Activated CD8-positive, alpha-beta memory T cell treated with anti-CD3 and anti-CD28 coated beads, Interleukin-2, amount 50 U/mL, for 24 hours (primary cell): ENCODE measurements around the gene ZDHHC11.
A peak's percentile ranks its signal among the peaks of the same experiment; 100 is the strongest.
"Not testable (repeated sequence)": the region's sequence is repeated elsewhere in the genome, so short reads cannot be mapped to it uniquely, and the experiment has no call there.

Experiments used
- DNase-seq: peaks from one replicate; pipeline ENCODE4 v3.0.0-alpha.2; 2020; ENCODE audit errors: extremely low read depth

Gene ZDHHC11

DNA sequence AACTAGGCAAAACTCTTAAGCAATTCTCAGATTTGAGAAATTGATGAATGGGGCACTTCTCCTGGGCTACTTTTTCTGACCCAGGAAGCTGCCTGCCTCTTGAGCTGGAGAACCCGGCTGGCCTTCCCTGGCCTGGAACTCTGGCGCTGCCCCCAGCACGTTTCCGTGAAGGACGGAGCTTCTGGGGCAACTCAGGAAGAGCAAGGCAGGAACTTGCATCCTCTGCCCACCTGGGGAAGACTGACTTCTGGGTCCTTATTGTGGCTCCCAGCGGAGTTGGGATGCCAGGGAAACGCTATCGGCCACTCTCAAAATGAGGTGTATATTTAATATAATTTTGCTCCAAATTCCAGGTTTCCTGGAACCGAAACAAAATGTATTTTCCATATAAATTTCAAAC, 39.4 kb downstream of the ZDHHC11 start:
- not testable (repeated sequence) for DNase-seq

DNA sequence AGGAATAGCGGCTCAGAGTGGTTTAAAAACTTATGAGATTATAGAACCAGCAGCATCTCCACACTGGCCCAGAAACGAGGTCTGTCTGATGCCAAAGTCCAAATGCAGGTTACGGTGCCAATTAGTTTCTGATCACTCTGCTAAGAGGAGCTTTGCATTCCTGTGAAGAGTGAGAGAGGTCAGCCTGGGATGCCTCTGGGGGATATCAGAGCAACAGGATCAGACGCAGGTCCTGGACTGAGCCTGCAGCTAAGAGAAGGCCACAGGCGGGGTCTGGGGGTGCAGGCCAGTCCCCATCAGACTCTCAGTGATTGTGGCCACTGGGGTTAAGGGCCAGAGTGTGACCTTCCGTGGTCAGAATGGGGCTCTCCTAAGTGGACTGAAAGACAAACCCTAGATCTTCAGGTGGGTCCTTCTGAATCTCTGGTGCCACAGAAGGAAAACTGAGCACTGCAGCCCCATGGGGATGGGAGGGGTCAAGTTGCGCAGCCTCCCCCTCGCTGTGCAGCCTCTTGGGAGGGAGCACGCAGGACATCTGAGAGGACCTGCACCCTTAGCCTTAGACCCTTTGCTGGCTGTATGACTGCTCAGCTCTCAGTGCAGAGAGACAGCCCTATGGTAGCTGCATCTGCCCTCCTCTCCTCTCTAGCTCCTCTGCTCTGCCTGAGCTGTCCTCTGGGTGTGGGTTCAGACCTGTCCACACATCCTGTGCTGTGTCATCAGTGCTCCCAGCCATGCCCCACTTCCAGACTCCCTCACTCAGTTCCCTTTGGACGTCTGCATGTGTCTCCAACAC, 42.9 kb downstream of the ZDHHC11 start:
- not testable (repeated sequence) for DNase-seq

DNA sequence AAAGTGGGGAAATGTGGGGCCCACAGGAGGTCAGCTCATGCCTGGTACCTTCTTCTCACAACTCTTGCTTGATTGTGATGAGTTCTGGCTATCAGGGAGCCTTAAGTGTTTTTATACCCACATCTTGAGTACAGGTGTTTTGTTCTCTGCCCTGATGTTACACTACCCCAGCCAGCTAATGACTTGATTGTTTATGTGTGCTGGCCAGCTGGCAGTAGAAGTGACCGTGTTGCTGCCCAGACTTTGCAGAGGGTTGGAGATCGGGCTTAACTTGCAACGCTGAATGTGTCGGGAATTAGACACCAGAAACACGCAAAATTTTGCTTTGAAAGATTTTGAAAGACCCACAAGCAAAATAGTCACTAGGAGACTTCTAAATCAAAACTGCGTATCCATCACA, 49.3 kb downstream of the ZDHHC11 start:
- no peak for DNase-seq

DNA sequence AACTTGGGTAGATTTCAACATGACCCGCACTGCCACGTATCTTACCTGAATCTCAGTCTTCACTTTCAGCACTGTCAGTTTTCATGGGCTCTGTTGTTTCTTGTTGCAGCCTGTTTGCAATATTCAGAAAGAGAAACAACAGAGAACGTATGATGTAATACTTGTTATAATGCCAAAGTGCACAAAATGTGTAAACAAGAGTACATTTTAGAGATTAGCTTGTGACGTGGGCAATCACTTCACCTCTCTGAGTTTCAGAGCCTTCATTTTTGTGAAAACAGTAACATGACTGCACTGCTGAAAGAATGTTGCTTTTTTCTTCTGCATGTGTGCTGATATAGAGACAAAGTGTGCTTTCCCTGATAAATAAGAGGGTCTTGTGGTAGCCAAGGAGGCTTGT, 49.7 kb downstream of the ZDHHC11 start:
- not testable (repeated sequence) for DNase-seq

DNA sequence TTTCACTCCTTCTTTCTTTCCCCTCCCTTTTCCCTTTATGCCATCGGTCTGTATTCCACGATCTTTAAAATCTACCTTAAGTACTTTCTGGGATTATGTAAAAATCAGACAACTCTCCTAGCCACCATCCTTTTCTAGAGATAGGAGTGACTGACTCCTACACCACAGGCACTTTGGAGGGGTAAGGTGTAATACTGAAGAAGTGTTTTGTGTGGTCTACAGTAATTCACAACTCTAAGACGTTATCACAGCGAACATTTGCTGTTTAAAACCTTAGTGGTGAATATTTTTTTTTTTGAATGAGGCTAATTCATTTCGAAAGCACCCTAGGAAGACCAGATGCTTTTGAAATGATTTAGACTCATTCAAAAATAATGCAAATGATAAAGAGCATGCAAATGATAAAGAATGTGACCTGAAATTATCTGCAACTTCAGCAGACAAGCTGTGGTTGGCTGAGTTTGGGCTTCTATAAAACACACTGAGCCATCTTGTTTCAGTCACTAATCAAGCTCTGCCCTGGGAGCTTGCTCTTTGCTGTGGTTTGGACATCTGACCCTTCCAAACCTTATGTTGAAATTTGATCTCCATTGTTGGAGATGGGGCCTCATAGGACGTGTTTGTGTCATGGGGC, 52.2 kb downstream of the ZDHHC11 start:
- not testable (repeated sequence) for DNase-seq

DNA sequence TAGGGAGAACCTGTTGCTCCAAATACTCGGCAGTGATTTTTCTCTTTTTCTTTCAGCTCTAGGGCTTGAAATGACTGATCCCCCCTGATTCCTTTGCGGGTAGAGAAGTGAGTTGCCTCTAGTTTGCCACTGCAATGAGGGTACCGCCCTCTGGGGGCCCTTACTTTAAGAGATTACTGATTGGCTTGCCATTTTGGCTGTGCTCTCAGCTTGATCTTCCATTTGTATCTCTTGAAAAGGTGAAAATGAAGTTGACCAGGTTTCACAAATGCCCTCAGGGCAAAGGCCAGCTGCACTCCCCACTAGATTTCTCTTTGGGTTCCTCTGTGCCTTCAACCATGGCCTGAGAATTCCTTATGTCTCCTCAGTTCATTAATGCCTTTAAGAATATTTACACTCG, 52.8 kb downstream of the ZDHHC11 start:
- not testable (repeated sequence) for DNase-seq

DNA sequence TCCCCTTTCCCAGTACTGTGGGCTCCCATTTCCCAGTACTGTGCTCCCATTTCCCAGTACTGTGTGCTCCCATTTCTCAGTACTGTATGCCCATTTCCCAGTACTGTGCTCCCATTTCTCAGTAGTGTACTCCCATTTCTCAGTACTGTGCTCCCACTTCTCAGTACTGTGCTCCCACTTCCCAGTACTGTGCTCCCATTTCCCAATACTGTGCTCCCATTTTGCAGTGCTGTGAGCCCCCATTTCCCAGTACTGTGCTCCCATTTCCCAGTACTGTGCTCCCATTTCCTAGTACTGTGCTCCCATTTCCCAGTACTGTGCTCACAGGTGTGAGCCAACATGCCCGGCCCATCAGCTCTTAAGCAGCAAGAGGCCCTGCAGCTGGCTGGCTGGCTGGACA, 54.9 kb downstream of the ZDHHC11 start:
- DNase-seq: not testable (repeated sequence)

DNA sequence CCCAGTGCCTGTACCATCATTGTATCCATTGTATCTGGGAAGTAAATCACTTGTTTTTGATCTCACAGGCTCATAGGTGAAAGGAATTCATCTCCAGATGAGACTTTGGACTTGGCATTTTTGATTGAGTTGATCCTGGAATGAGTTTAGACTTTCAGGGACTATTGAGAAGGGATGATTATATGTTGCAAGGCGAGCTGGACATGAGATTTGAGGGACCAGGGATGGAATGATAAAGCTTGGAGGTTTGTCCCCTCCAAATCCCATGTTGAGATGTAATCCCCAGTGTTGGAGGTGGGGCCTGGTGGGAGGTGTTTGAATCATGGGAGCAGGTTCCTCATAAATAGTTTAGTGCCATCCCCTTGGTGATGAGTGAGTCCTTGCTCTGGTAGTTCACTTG, 55.8 kb downstream of the ZDHHC11 start:
- not testable (repeated sequence) for DNase-seq

DNA sequence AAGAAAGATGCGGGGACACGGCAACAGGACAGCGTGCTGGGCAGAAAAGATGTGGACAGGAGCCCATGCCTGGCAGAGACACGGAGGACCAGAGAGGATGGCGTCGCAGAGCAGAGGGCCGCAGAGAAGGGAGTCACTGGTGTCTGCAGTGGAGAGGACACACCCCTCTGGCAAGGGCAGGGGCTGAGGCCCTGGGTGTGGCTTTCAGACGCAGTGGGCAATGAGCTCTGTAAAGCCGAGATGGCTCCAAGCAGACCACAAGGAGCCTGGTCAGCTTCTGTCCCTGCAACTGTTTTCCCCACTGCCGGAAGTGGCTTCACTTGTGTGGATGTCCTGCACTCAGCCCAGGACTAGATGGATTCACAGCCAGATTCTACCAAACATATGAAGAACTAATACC, 62.1 kb downstream of the ZDHHC11 start:
- DNase-seq: not testable (repeated sequence)

DNA sequence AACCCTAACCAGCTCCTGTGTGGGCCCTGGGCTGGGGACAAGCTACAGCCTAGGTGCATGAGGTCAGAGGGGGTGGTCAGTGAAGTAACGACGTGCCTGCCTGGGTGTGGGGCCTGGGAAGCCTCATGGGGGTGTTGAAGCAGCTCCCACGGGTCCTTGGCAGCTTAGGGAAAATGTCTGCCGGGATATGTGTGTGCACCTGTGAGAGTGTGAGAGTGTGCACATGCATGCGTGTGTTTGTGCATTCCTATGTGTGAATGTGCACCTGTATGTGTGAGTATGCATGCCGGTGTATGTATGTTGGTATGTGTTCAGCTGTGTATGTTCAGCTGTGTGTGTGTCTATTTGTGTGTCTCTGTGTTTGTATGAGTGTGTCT, 62.9 kb downstream of the ZDHHC11 start:
- DNase-seq: not testable (repeated sequence)

DNA sequence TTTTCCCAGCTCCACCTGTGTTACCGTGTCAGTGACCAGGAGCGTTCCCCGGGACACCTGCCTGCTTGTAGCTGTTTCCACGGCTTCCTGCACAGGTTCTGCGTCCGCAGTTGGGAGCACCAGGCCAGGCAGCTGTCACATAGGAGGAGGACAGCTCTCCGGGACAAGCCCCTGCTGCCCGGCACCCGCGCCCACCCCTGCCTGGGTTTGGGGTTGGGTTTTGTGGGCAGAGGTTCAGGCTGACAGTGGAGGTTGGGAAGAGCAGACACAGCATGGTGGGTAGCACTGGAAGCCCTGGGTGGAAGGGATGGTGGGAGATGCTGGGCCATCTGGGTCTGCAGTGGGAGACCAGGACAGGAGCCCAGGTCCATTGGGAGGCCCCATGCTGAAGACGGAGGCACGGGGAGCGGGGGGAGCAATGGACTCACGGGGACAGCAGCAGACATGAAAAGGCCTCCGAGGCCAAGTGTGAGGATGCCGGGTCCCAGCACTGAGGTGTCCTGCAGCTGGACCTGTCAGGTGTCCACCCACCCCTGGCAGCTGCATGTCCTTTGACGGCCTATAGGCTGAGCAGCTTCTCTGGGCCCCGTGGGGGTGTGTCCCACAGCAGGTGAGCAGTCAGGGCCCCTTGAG, 63.4 kb downstream of the ZDHHC11 start:
- not testable (repeated sequence) for DNase-seq

DNA sequence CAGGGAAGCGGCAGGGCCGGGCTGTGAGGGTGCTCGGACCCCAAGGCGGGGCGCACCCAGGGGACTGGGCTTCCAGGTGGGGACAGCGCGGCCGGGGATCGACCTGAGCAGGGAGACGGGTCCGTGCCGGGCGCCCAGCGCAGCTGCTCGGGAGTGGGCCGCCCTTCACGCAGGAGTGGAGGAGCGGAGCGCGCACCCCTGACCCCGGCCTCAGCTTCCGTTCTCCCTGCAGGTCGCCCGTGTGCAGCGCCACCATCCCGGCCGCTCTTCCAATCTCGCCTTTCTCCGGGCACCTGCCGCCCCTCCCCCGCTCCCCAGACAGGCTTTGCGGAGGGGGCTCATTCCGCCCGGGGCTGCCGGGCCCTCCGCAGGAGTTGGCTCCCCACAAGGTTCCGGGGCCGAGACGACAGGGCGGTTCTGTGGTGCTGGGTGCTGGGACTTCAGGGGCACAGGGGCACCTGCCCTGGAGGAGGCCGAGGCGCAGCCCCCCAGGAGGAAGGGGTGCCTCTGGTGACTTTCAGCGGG, 65.5 kb downstream of the ZDHHC11 start:
- DNase-seq: not testable (repeated sequence)

DNA sequence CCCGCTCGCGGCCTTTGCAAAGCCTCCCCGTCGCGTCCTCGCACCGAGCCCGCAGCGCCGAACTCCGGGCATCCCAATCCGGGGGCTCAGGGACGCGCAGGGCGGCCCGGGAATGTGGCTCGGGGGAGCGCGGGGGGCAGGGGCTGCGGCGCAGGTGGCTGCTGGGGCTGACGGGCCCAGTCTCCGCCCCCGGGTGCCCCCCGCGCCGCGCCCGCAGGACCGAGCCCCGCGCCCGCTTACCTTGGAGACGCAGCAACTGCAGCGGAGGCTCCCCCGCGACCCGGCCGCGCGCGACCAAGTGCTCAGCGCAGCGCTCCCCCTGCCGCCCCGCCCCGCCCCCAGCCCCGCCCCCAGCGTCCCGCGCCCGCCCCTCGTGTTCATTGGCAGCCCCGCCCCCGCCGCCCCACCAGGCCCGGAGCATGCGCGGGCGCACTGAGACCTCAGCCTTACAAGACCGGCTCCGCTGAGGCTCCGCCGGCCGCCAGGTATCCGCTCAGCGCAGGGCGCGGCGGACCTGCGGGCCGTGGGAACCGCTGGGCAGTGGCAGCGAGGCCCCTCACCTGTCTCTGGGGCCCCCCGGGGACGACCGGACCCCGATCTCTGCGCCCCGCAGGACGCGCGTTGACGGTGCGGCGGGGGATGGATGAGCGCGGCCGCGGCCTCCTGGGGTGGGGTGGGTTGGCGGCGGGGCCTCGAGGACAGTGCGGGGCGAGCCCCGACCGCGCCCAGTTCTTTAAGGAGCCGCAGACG, 66.2 kb downstream of the ZDHHC11 start, which contains the start of gene ZDHHC11B:
Gene ZDHHC11B, minus strand, starts transcription at position 302 of the 750 bp plus-strand sequence. CDS start 17,810 bp downstream, outside the sequence.
- DNase-seq: peak; percentile 74

DNA sequence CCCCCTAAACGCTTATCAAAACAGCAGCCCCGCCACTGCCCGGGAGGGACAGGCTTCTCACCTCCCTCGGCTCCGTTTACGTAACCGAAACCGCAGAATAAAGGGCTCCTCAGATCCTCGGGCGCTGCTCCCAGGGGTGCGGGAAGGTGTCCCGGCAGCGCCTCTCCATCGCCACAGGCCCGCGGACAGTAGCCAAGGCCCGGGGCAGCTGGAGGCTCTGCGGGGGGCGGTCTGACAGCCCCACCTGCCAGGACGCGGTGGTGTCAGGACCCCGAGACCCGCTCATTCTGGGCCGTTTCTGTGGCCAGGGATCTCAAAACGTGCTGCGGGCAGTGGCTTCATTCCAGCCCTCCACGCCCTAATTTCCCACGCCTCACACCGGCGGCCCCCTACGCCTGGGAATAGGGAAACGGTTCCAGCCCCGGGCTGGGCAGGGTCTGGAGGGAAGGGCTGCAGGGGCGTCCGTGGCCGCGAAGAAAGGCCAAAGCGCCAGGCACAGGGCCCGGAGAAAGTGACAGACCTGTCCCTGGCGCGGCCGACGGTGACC, 66.8 kb downstream of the ZDHHC11 start:
- DNase-seq: not testable (repeated sequence)

DNA sequence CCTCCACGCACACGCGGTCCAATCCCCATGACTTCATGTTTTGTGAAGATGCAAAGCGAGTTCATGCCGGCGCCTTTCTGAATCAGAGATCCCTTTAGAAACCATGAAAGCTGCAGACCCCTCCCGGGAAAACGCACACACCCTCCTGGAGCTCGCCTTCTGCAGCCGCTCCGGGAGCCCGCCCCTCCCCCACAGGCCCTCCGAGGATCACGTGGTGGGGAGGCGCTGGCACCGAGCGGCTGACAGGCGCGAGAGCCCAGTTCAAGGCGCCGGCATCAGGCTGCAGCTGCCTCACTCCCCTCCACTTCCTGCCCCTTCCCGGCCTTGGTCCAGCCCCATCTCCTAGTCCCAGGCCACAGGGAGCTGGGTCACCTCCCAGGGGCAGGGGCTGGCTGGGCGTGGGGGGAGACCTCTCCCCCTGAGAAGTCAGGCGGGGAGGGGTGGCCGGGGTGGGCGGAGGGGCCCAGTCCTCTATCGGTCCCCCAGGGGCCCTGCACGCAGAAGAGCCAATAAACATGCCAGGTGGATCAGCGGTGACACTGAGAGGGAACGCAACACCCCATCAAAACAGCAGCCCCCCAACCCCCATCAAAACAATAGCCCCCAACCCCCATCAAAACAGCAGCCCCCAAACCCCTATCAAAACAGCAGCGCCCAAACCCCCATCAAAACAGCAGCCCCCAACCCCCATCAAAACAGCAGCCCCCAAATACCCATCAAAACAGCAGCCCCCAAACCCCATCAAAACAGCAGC, 67.6 kb downstream of the ZDHHC11 start:
- not testable (repeated sequence) for DNase-seq

DNA sequence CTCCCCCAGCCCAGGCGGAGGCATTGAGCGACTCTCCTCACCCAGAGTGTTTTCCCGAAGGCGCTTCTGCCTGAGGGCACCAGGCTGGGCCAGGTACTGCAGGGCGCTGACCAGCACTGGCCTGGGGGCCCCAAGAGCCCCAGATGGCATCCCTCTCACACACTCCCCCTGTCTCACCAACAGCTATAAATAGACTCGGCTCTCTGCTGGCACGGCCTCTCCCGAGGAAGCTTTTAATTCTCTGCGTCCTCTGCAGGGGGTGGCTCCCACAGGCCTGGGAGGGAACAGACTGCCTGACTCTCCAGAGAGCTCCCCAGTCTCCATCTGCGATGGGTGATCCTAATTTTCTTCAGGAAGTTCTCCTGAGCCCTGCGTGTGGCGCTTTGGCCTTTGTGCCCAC, 68.4 kb downstream of the ZDHHC11 start:
- DNase-seq: not testable (repeated sequence)

DNA sequence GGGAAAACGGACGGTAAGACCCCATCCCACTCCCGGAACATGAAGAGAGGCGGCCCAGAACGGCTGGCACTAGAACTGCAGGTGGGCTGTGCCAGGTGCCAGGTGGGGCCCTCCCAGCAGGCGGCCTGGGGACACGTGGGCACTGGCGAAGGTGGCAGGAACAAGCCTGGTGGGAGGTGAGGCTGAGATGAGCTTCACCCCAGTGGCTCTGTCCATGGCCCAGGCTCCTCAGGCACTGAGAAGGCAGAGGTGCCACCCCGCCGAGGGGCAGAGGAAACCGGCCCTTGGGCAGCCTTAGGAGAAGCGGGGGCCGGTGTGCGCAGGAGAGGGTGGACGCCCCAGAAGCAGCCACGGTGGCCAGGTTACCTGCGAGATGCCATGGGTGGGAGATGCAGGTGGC, 70.2 kb downstream of the ZDHHC11 start:
- DNase-seq: not testable (repeated sequence)

DNA sequence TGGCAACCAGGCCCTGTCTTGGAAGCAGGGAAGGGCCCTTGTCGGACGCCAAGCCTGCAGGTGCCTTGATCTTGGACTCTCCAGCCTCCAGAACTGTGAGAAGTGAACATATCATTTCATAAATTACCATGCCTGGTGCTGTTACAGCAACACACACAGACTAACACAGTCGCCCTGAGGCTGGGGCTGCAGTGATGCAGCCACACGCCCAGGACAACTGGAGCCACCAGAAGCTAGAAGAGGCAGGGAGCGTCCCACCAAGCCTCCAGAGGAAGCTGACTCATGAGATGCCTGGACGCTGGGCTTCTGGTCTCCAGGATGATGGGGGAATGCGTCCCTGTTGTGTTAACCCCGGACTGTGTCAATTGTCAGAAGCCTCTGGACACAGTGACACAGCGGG, 71.8 kb downstream of the ZDHHC11 start:
- DNase-seq: not testable (repeated sequence)

DNA sequence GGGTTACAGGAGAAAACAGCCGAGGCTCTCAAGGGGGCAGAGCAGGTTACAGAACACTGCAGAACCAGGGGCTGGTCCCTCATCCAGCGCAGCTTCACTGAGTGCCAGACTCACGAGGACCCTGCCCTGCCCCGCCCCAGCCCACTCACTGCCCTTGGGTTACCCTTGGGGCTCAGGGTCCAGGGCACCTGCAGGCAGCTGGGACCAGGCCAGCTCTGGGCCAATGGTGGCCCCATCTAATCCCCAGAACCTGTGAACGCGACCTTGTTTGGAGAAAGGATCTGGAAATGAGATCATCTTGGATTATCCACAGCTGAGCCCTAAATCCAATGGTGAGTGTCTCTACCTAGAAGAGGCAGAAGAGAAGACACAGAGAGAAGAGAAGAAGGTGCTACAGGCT, 72.4 kb downstream of the ZDHHC11 start:
- DNase-seq: not testable (repeated sequence)

DNA sequence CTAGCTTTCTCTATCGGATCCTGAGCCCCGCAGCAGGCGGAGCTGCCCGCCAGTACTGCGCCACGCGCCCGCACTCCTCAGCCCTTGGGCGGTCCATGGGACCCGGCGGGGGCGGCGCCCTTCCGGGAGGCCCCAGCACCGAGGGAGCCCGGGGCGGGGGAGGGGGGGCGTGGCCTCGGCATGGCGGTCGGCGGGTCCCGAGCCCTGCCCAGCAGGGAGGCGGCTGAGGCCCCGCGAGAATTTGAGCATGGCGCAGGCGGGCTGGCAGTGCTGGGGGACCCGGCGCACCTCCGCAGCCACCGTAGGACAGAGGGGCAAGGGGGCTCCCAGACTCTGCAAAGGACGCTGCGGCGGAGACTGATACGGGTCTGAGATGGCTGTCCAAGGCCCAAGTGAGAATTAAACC, 73.0 kb downstream of the ZDHHC11 start:
- DNase-seq: no peak
